Prostate gland (tissue), 2 donors: Measurements from ENCODE around the gene SLC22A1. TPM values are rescaled to one million over a fixed set of nuclear protein-coding genes. Genes with fewer than 3 reads are reported as not detected.
A peak's percentile ranks its signal among the peaks of the same experiment; 100 is the strongest.
"Not testable (repeated sequence)": the region's sequence is repeated elsewhere in the genome, so short reads cannot be mapped to it uniquely, and the experiment has no call there.

Experiments used
- DNase-seq: peaks from one replicate; pipeline ENCODE4 v3.0.0-alpha.2; 2019; ENCODE audit warnings: low spot score
- H3K27ac ChIP-seq, 2 donors: fragments of 200-600 bp; sonication (generic); 2 replicates each; pipeline ENCODE4 v1.5.1; 2017 to 2019
- H3K27me3 ChIP-seq: fragments of 200-600 bp; sonication (generic); replicated peaks from 2 replicates; pipeline ENCODE4 v1.5.1; 2019; ENCODE audit not compliant: insufficient read depth
- H3K36me3 ChIP-seq, 2 donors: fragments of 200-600 bp; sonication (generic); 1 replicate in 1 of 2; 2 replicates in 1 of 2; pipeline versions ENCODE4 v1.5.1 to v1.8.1; 2017 to 2019
- H3K4me1 ChIP-seq: fragments of 200-600 bp; sonication (generic); replicated peaks from 2 replicates; pipeline ENCODE4 v1.5.1; 2019
- H3K4me3 ChIP-seq, 2 donors: fragments of 200-600 bp; sonication (generic); 2 replicates each; pipeline ENCODE4 v1.5.1; 2017 to 2019
- H3K9me3 ChIP-seq: fragments of 200-600 bp; sonication (generic); 2 replicates; pipeline ENCODE4 v1.5.1; 2017
- POLR2A ChIP-seq: fragments of 450-650 bp; IDR thresholded peaks from one replicate; pipeline ENCODE4 v1.6.1; 2016; ENCODE audit warnings: antibody characterized with exemption, mild to moderate bottlenecking
- POLR2AphosphoS5 ChIP-seq: sonication (generic); formaldehyde crosslinking; IDR thresholded peaks from one replicate; pipeline ENCODE4 v1.6.1; 2017; ENCODE audit warnings: antibody characterized with exemption
- WGBS: methylation state at CpG from one replicate; pipeline ENCODE4 v1.1.5; 2018; 5-methylcytosine and 5-hydroxymethylcytosine counted together
- intact Hi-C: fragments of 100-400 bp; cut with DNase I; formaldehyde crosslinking; loops from one replicate; pipeline ENCODE4 v1.14.2; 2022
- total RNA-seq, 2 donors: library from RNA; depleted of rRNA; stranded (reverse); fragments of >200 nt; gene quantifications; one replicate each; pipeline ENCODE4 v1.1.0, GENCODE V29; 2016
- TF ChIP-seq, protein P1 (sequence below), 4 experiments: fragments of 200-600 bp in 2 of 4; fragments of 450-650 bp in 2 of 4; sonication (generic) in 2 of 4; IDR thresholded peaks; 1 replicate in 3 of 4; 2 replicates in 1 of 4; pipeline ENCODE4 v1.5.1; 2016 to 2019; ENCODE audit warnings: antibody characterized with exemption in 4 of 4, mild to moderate bottlenecking in 2 of 4, moderate library complexity in 2 of 4

SLC22A1 gene
- total RNA-seq, 2 donors from 2014 or later = 0.80 to 4.4 TPM

DNA sequence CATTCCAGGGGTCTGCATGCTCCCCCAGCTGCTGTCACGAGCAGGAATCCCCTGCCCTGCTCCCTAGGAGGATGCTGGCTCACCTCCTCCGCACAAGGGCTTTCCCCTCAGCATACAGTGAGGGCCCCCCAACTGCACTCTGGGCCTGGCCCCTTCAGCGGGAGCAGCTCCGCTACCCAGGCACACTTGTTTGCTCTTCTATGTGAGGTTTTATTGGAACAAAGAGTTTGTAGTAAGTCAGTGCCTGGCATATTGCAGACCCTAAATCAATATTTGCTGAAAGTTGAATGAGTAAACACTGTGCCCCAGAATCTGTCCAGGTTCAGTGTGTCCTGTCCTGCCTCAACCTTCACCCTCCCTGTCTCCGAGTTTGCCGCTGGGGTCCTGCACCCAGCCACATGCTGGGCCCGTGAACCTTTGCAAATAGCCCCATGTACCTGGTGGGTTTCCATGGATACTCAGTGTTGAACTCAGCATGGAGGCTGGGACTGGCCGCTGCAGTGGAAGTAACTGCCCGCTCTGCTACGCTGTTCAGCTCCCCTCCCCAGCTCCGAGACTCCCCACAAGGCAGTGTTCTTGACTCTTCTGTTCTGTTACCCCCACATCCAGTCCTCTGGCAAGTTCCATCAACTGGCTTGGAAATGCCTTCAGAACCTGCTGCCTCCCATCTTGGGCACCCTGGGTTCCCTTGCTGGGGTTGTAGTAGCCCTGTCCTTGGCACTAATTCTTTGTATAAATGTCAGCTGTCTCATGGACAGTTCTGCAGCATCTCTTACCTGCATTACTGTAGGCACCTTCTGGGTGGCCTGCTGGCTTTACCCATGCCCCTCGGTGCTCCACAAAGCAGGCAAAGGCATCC is 15.7 kb downstream of the SLC22A1 start:
- 66% methylated on average over 12 of the region's 12 CpGs for WGBS
- H3K36me3 ChIP-seq = no peaks in the 10 kb centered on the region
- H3K27me3 ChIP-seq = no peaks in the 10 kb centered on the region
- no peaks in the 10 kb centered on the region for H3K9me3 ChIP-seq
- DNase-seq = peak; percentile 46
- H3K4me3 ChIP-seq = no peak overlapping the region
- peaks cover 28% of the 10 kb centered on the region for H3K4me1 ChIP-seq
- peak overlapping the region; percentile 88 to 91 for H3K27ac ChIP-seq
- intact Hi-C loops = loop anchor here (5.0 kb wide), 1 partner anchor 290 kb away; no protein-coding TSS in a partner anchor
- TF ChIP-seq POLR2A (no peak), POLR2AphosphoS5 (peak; percentile 80)
- TF ChIP-seq, protein P1, sequence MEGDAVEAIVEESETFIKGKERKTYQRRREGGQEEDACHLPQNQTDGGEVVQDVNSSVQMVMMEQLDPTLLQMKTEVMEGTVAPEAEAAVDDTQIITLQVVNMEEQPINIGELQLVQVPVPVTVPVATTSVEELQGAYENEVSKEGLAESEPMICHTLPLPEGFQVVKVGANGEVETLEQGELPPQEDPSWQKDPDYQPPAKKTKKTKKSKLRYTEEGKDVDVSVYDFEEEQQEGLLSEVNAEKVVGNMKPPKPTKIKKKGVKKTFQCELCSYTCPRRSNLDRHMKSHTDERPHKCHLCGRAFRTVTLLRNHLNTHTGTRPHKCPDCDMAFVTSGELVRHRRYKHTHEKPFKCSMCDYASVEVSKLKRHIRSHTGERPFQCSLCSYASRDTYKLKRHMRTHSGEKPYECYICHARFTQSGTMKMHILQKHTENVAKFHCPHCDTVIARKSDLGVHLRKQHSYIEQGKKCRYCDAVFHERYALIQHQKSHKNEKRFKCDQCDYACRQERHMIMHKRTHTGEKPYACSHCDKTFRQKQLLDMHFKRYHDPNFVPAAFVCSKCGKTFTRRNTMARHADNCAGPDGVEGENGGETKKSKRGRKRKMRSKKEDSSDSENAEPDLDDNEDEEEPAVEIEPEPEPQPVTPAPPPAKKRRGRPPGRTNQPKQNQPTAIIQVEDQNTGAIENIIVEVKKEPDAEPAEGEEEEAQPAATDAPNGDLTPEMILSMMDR (IDR thresholded peaks at IDR 0.05) = no peak

- no peak overlapping the region for H3K4me3 ChIP-seq
- H3K36me3 ChIP-seq = no peaks in the 10 kb centered on the region
- peaks cover 33% of the 10 kb centered on the region for H3K4me1 ChIP-seq
- intact Hi-C loops = loop anchor here (1.0 to 5.0 kb wide), 2 partner anchors 289 to 318 kb away; no protein-coding TSS in a partner anchor
- no peaks in the 10 kb centered on the region for H3K9me3 ChIP-seq
- peak overlapping the region; percentile 88 to 91 for H3K27ac ChIP-seq
- no peaks in the 10 kb centered on the region for H3K27me3 ChIP-seq
- TF ChIP-seq, protein P1 (IDR thresholded peaks at IDR 0.05) = peak; percentile 64 to 92 (median 80)
- TF ChIP-seq POLR2A (no peak), POLR2AphosphoS5 (peak; percentile 87)
- 52% methylated on average over 8 of the region's 8 CpGs for WGBS
- DNase-seq = peak; percentile 61
These were observed 16.6 kb downstream of the SLC22A1 start for GRCh38 chr6:160137989-160138835.

DNA sequence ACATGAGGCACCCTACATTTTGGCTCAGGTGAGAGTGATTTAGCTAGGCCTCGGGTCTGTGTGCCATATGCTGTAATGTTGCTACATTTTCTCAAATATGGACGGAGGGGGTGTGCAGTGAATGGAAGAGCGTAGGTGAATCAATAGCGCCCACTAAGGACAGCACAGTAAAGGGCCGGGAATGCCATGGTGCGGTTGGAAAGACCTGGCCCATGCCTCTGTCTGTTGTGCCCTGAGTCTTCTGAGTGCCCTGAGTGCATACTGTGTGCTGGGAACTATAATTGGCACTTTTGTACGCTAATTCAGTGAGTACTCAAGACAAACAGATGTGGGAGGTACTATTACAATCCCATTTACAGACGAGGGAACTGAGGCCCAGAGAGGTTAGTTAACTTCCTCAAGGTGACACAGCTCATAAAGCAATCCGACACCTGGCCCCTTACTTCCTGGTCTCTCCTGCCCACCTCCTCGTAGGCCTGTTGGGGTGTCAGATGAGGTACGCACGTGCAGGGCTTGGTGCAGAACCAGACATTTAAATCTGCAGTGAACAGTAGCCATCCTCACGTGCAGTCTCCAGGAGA is 17.3 kb downstream of the SLC22A1 start:
- Histone ChIP-seq H3K9me3 (no peaks in the 10 kb centered on the region), H3K27me3 (no peaks in the 10 kb centered on the region), H3K36me3 (no peaks in the 10 kb centered on the region), H3K4me1 (peaks cover 33% of the 10 kb centered on the region), H3K4me3 (no peak overlapping the region), H3K27ac (peak overlapping the region; percentile 88 to 91)
- TF ChIP-seq, protein P1 (IDR thresholded peaks at IDR 0.05) = no peak
- no peak for TF ChIP-seq POLR2AphosphoS5
- intact Hi-C loops = loop anchor here (1.0 to 5.0 kb wide), 2 partner anchors 288 to 317 kb away; no protein-coding TSS in a partner anchor
- DNase-seq = no peak
- WGBS = 81% methylated on average over 13 of the region's 13 CpGs

GRCh38 chr6:160139420-160139851 is 17.8 kb downstream of the SLC22A1 start:
- H3K27ac ChIP-seq = peak overlapping the region; percentile 88 to 91
- TF ChIP-seq POLR2AphosphoS5 = no peak
- TF ChIP-seq, protein P1 (IDR thresholded peaks at IDR 0.05) = no peak
- TF ChIP-seq POLR2A = no peak
- H3K36me3 ChIP-seq = no peaks in the 10 kb centered on the region
- no peak overlapping the region for H3K4me3 ChIP-seq
- 86% methylated on average over 12 of the region's 12 CpGs for WGBS
- no peaks in the 10 kb centered on the region for H3K9me3 ChIP-seq
- H3K4me1 ChIP-seq = peaks cover 33% of the 10 kb centered on the region
- H3K27me3 ChIP-seq = no peaks in the 10 kb centered on the region
- intact Hi-C loops = loop anchor here (5.0 kb wide), 1 partner anchor 288 kb away; no protein-coding TSS in a partner anchor
- no peak for DNase-seq

- intact Hi-C loops = loop anchor here (5.0 kb wide), 1 partner anchor 207 kb away; the partner anchor contains the start of gene SLC22A3
- DNase-seq, H3K4me3 ChIP-seq, H3K9me3 ChIP-seq, H3K36me3 ChIP-seq, H3K27me3 ChIP-seq: not testable (repeated sequence)
- 86% methylated on average over 3 of the region's 3 CpGs for WGBS
- H3K27ac ChIP-seq = peak overlapping the region; percentile 88 to 91
- peaks cover 33% of the 10 kb centered on the region for H3K4me1 ChIP-seq
These were observed 18.9 kb downstream of the SLC22A1 start for GRCh38 chr6:160140493-160140892.
